Endothelial cell (in vitro differentiated cells): ENCODE measurements around the gene PRKAR1A. TPM values are rescaled to one million over a fixed set of nuclear protein-coding genes. Genes with fewer than 3 reads are reported as not detected.

Experiments
- DNase-seq: peaks from one replicate; pipeline ENCODE4 v3.0.0; 2021; ENCODE audit warnings: low spot score
- H3K27ac Mint-ChIP-seq: one replicate; pipeline ENCODE4 v1.8.0; 2021; ENCODE audit warnings: mixed read lengths, inconsistent platforms; ENCODE audit not compliant: unreplicated experiment
- H3K27me3 Mint-ChIP-seq: one replicate; pipeline ENCODE4 v1.8.0; 2021; ENCODE audit warnings: mild to moderate bottlenecking, moderate library complexity, mixed read lengths, inconsistent platforms; ENCODE audit not compliant: unreplicated experiment
- H3K36me3 Mint-ChIP-seq: one replicate; pipeline ENCODE4 v1.8.0; 2021; ENCODE audit warnings: mild to moderate bottlenecking, low read depth, mixed read lengths, inconsistent platforms; ENCODE audit not compliant: unreplicated experiment
- H3K4me1 Mint-ChIP-seq: one replicate; pipeline ENCODE4 v1.8.0; 2021; ENCODE audit warnings: mild to moderate bottlenecking, mixed read lengths, inconsistent platforms; ENCODE audit not compliant: unreplicated experiment
- H3K4me3 Mint-ChIP-seq: one replicate; pipeline ENCODE4 v1.8.0; 2021; ENCODE audit warnings: mild to moderate bottlenecking, mixed read lengths, inconsistent platforms; ENCODE audit not compliant: unreplicated experiment
- H3K9me3 Mint-ChIP-seq: one replicate; pipeline ENCODE4 v1.8.0; 2021; ENCODE audit warnings: mixed read lengths, inconsistent platforms; ENCODE audit not compliant: unreplicated experiment
- CTCF ChIP-seq: fragments of 200-600 bp; sonication (generic); IDR thresholded peaks from one replicate; pipeline ENCODE4 v1.5.0; 2021; ENCODE audit warnings: antibody characterized with exemption; ENCODE audit not compliant: unreplicated experiment
- total RNA-seq: library from RNA; stranded (reverse); fragmentation: NEBNext Ultra II Directional; extraction: Animal tissue kit (Norgen Biotek cat#: 25700); gene quantifications from one replicate; pipeline ENCODE4 v1.2.1, GENCODE V29; 2021; ENCODE audit not compliant: unreplicated experiment

The PRKAR1A gene
- total RNA-seq, 1 donor from 2014 or later: 248 TPM

GRCh38 chr17:68570526-68570925, 58.3 kb downstream of the PRKAR1A start:
- no peak for TF ChIP-seq CTCF
- DNase-seq: no peak
- no peak overlapping the region for H3K27ac Mint-ChIP-seq
- H3K27me3 Mint-ChIP-seq: no peaks in the 10 kb centered on the region
- no peaks in the 10 kb centered on the region for H3K9me3 Mint-ChIP-seq
- H3K4me1 Mint-ChIP-seq: no peaks in the 10 kb centered on the region
- H3K36me3 Mint-ChIP-seq: no peaks in the 10 kb centered on the region
- no peak overlapping the region for H3K4me3 Mint-ChIP-seq

GRCh38 chr17:68572138-68572842, 60.1 kb downstream of the PRKAR1A start:
- no peak for DNase-seq
- peaks cover 2% of the 10 kb centered on the region for H3K27me3 Mint-ChIP-seq
- no peak overlapping the region for H3K4me3 Mint-ChIP-seq
- H3K9me3 Mint-ChIP-seq: no peaks in the 10 kb centered on the region
- no peaks in the 10 kb centered on the region for H3K4me1 Mint-ChIP-seq
- H3K27ac Mint-ChIP-seq: no peak overlapping the region
- no peaks in the 10 kb centered on the region for H3K36me3 Mint-ChIP-seq
- TF ChIP-seq CTCF: no peak

- no peaks in the 10 kb centered on the region for H3K36me3 Mint-ChIP-seq
- no peak overlapping the region for H3K4me3 Mint-ChIP-seq
- H3K27ac Mint-ChIP-seq: no peak overlapping the region
- TF ChIP-seq CTCF: no peak
- H3K9me3 Mint-ChIP-seq: no peaks in the 10 kb centered on the region
- H3K27me3 Mint-ChIP-seq: peaks cover 2% of the 10 kb centered on the region
- no peak for DNase-seq
- H3K4me1 Mint-ChIP-seq: no peaks in the 10 kb centered on the region
Measured at GRCh38 chr17:68573338-68573737, 61.1 kb downstream of the PRKAR1A start.

DNA sequence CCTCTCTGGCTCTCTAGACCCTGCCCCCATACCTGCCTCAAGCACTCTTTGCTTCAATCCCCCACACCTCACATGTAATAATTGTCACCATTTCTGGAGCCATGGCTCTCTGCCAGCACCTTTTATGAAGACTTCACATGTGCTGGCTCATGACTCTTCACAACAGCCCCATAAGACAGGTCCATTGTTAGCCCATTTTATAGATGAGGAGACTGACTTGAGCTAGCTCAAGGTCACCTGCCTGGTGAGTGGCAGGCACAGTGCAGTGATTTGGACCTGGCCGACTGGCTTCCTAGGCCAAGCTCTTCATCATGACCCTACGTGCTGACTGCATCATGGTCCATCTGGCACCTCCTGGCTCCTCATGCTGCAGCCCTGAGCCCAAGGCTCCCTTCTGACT, 63.9 kb downstream of the PRKAR1A start:
- H3K36me3 Mint-ChIP-seq: no peaks in the 10 kb centered on the region
- DNase-seq: no peak

More for the DNA sequence above, 63.9 kb downstream of the PRKAR1A start:
- H3K4me3 Mint-ChIP-seq: no peak overlapping the region
- TF ChIP-seq CTCF: no peak
- no peaks in the 10 kb centered on the region for H3K4me1 Mint-ChIP-seq
- H3K27ac Mint-ChIP-seq: no peak overlapping the region
- H3K9me3 Mint-ChIP-seq: no peaks in the 10 kb centered on the region
- peaks cover 2% of the 10 kb centered on the region for H3K27me3 Mint-ChIP-seq
